Activated CD4-positive, alpha-beta T cell treated with anti-CD3 and anti-CD28 coated beads, Interleukin-2, amount 10 ng/mL, durations not matched to agents 24 days and 14 days (primary cell): ENCODE data around the gene SCML1. TPM values are rescaled to one million over a fixed set of nuclear protein-coding genes. Genes with fewer than 3 reads are reported as not detected.

ENCODE experiments used
- DNase-seq: peaks from one replicate; pipeline ENCODE4 v3.0.0; 2022
- H3K27ac Mint-ChIP-seq: one replicate; pipeline ENCODE4 v1.8.0; 2022; ENCODE audit warnings: mild to moderate bottlenecking, mixed read lengths
- H3K27me3 Mint-ChIP-seq: one replicate; pipeline ENCODE4 v1.8.0; 2022; ENCODE audit warnings: mixed read lengths
- H3K36me3 Mint-ChIP-seq: one replicate; pipeline ENCODE4 v1.8.0; 2022; ENCODE audit warnings: low read depth, mild to moderate bottlenecking, mixed read lengths
- H3K4me1 Mint-ChIP-seq: one replicate; pipeline ENCODE4 v1.8.0; 2021; ENCODE audit warnings: mixed read lengths
- H3K4me3 Mint-ChIP-seq: one replicate; pipeline ENCODE4 v1.8.0; 2022; ENCODE audit warnings: mild to moderate bottlenecking, moderate library complexity, mixed read lengths
- H3K9me3 Mint-ChIP-seq: one replicate; pipeline ENCODE4 v1.8.0; 2021; ENCODE audit warnings: mixed read lengths
- intact Hi-C: fragments of 100-400 bp; cut with micrococcal nuclease; formaldehyde crosslinking; loops from one replicate; pipeline ENCODE4 v1.15.1; 2023
- total RNA-seq: library from RNA; stranded (reverse); gene quantifications from 2 replicates; pipeline ENCODE4 v1.2.3, GENCODE V29; 2022

The SCML1 gene
- 1.4 and 1.7 TPM in 2 replicates for total RNA-seq

DNA sequence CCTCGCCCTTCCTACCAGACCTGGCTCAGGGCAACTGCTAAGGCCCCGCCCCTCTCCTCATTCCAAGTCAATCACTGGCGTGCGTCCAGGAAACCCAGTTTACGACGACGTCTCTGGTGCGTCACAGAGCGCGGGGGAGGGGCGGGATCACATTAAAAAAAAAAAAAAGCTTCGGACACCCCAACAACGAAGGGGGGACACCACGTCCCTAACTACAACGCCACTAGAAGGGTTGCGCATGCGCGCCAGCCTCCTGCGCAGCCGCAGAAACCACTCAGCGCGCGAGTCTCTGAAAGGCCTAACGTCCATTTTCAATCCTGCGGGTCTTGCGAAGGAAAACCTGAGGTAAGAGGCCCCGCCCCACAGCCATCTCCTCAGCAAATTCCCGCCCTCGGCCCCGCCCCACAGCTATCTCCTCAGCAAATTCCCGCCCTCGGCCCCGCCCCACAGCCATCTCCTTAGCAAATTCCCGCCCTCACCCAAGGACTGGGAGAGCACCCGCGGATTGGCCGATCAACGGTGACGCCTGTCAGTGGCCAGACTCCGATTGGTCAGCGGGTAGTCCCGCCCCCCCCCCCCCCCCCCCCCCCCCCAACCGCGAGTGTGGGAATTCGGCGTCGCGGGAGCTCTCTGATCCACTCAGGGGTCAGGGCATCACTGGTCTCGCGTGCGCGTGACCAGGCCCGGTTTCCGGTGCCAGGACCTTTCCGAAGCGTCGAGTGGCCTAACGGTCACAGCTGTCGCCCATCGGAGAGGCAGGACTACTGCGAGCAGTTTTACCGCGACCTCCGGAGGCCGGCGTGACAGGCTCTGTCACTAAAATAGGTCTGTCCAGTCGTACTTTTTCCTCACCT lies at the start of gene SCML1:
Gene SCML1 (plus strand): TSS at position 638 of the 854 bp plus-strand sequence. CDS start 6,694 bp downstream, outside the sequence.
- peak; percentile 94 for DNase-seq
- peak within 1 kb of the TSS; percentile 85 for H3K4me3 Mint-ChIP-seq
- H3K9me3 Mint-ChIP-seq = no peaks in the 10 kb centered on the region
- intact Hi-C loops = loop anchor here (5.0 kb wide), 1 partner anchor 1605 kb away; the partner anchor contains the start of gene PDHA1
- peak within 1 kb of the TSS; percentile 76 for H3K27ac Mint-ChIP-seq
- peaks cover 28% of the 10 kb centered on the region for H3K27me3 Mint-ChIP-seq
- no peaks in the 10 kb centered on the region for H3K36me3 Mint-ChIP-seq
- H3K4me1 Mint-ChIP-seq = peaks cover 16% of the 10 kb centered on the region

DNA sequence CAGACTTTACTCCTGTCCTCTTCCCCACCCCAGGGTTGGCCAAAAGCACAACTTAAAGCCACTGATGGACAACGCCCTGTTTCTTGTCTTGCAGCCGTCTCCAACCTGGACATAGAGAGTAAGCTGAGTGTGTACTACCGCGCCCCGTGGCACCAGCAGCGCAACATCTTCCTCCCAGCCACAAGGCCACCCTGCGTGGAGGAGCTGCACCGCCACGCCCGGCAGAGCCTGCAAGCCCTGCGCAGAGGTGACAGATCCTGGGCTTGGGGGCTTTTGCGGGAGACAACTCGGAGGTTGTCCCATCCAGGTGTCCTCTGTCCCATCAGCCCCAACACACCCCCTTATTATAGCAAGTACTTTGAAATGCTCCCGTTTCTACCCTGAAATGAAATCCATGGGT lies 49.6 kb upstream of the SCML1 start:
- DNase-seq = no peak
- Mint-ChIP-seq H3K27ac (no peak overlapping the region), H3K36me3 (no peaks in the 10 kb centered on the region), H3K4me3 (no peak overlapping the region), H3K4me1 (peaks cover 10% of the 10 kb centered on the region), H3K9me3 (no peaks in the 10 kb centered on the region), H3K27me3 (no peaks in the 10 kb centered on the region)
- intact Hi-C loops = no loop called here

DNA sequence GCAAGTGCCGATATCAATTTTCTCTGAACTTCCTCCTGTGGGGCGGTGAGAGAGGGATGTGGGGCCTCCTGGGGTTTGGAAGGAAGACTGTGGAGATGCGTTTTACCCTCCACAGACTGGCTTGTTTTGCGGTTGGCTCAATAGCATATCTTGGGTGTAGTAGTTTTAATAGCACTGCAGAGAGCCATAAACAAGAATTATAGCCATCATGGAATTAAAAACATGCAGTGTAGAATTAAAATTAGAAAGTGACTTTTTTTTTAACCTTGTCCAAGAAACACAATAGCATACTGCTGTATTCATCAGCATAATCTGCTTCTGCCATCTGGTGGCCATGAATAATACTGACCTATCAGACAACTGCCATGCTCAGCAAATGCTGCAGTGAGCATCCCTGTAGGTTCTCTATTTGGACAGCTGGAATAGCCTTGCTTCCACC lies 47.3 kb upstream of the SCML1 start:
- peak; percentile 81 for DNase-seq
- no peaks in the 10 kb centered on the region for H3K4me1 Mint-ChIP-seq
- no peaks in the 10 kb centered on the region for H3K27me3 Mint-ChIP-seq
- no peak overlapping the region for H3K27ac Mint-ChIP-seq
- H3K4me3 Mint-ChIP-seq = no peak overlapping the region
- intact Hi-C loops = loop anchor here (1.0 to 5.0 kb wide), 2 partner anchors 155 to 568 kb away; no protein-coding TSS in a partner anchor
- no peaks in the 10 kb centered on the region for H3K36me3 Mint-ChIP-seq
- H3K9me3 Mint-ChIP-seq = no peaks in the 10 kb centered on the region

DNA sequence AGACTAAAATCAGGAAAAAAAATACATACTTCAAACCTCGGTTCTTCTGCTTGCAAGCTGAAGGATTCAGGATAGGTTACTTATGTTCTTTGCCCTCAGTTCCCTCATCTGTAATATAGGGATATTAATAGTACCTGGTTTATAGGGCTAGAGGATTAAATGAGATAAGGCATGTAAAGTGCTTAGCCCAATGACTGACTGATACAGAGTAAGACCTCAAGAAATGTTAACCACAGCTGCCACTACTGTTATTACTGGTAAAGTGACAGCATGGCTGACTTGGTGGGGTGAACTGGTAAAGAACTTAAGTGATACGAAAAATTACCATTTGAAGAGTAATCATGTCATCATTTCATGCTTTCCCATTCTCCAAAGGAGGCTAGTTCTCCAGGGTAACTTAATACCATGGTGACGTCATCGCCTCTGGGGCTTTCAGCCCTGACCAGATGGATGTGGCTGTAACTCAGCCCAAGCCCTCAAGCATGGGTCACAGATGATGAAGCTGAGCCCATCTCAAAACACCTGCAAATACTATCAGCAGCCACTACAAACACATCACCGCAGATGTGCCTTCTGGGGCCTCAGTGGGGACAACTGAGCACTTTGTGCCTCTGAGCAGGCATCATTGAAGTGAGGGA lies 44.5 kb upstream of the SCML1 start:
- Mint-ChIP-seq H3K4me1 (no peaks in the 10 kb centered on the region), H3K27me3 (no peaks in the 10 kb centered on the region), H3K9me3 (no peaks in the 10 kb centered on the region), H3K4me3 (no peak overlapping the region), H3K27ac (no peak overlapping the region), H3K36me3 (no peaks in the 10 kb centered on the region)
- DNase-seq = no peak
- intact Hi-C loops = loop anchor here (5.0 kb wide), 1 partner anchor 571 kb away; no protein-coding TSS in a partner anchor

- Mint-ChIP-seq H3K4me3 (no peak overlapping the region), H3K36me3 (no peaks in the 10 kb centered on the region), H3K27me3 (no peaks in the 10 kb centered on the region), H3K4me1 (no peaks in the 10 kb centered on the region), H3K27ac (no peak overlapping the region), H3K9me3 (no peaks in the 10 kb centered on the region)
- intact Hi-C loops = no loop called here
- DNase-seq = no peak
Measured at GRCh38 chrX:17697191-17697590, 40.1 kb upstream of the SCML1 start.

DNA sequence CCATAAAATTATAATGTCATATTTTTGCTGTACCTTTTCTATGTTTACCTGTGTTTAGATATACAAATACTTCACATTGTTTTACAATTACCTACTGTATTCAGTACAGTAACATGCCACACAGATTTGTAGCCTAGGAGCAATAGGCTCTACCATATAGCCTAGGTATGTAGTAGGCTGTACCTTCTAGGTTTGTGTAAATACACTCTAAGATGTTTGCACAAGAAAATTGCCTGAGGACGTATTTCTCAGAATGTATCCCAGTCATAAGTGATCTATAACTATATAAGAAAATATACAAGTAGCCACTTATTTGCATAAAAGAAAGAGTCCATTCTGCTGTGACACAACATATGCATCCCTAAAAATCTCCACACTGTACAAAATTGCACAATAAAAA lies 36.3 kb upstream of the SCML1 start:
- Mint-ChIP-seq H3K36me3 (no peaks in the 10 kb centered on the region), H3K4me3 (no peak overlapping the region), H3K4me1 (no peaks in the 10 kb centered on the region), H3K9me3 (no peaks in the 10 kb centered on the region), H3K27ac (no peak overlapping the region), H3K27me3 (no peaks in the 10 kb centered on the region)
- no peak for DNase-seq
- intact Hi-C loops = no loop called here

DNA sequence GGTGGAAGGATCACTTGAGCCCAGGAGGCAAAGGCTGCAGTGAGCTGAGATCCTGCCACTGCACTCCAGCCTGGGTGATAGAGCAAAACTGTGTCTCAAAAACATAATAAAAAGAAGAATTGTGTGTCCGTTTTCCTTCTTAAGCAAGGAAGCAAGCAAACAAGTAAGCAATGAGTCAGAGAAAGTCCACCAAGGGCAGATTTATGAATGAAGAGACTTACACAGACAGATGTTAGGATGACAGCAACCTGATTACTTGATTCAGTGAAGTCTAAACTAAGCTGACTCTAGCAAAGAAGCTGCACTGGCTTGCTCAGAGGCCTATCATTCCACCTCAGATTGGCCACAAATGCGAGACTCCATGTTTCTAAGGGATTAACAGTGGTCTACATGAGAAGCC lies 34.1 kb upstream of the SCML1 start:
- Mint-ChIP-seq H3K4me3 (no peak overlapping the region), H3K4me1 (no peaks in the 10 kb centered on the region), H3K27ac (no peak overlapping the region), H3K27me3 (no peaks in the 10 kb centered on the region), H3K36me3 (no peaks in the 10 kb centered on the region), H3K9me3 (no peaks in the 10 kb centered on the region)
- no peak for DNase-seq
- intact Hi-C loops = no loop called here

DNA sequence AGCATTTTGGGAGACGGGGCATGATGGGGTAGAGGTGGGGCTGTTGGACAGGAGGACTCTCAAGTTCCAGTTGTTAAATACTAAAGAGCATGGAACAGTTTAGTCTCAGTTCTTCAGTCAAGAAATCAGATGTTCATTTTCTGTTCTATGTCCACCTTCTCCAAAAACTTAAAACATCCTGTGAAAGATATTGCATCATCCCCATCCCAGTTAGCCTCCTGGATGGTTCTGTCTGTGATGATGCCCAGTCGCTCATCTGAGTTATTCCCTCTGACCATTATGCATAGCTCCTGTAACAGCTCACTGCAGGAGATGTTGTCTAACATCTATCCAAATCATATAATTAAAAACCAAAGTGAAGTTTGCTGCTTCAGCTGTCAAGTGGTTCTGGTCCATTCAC lies 32.1 kb upstream of the SCML1 start:
- Mint-ChIP-seq H3K4me3 (no peak overlapping the region), H3K27ac (no peak overlapping the region), H3K27me3 (no peaks in the 10 kb centered on the region), H3K36me3 (no peaks in the 10 kb centered on the region), H3K4me1 (no peaks in the 10 kb centered on the region), H3K9me3 (no peaks in the 10 kb centered on the region)
- intact Hi-C loops = no loop called here
- no peak for DNase-seq

GRCh38 chrX:17706676-17707075 lies 30.6 kb upstream of the SCML1 start:
- no peak for DNase-seq
- H3K36me3 Mint-ChIP-seq = no peaks in the 10 kb centered on the region
- no peak overlapping the region for H3K4me3 Mint-ChIP-seq
- intact Hi-C loops = no loop called here
- H3K4me1 Mint-ChIP-seq = no peaks in the 10 kb centered on the region
- no peak overlapping the region for H3K27ac Mint-ChIP-seq
- H3K27me3 Mint-ChIP-seq = no peaks in the 10 kb centered on the region
- no peaks in the 10 kb centered on the region for H3K9me3 Mint-ChIP-seq

DNA sequence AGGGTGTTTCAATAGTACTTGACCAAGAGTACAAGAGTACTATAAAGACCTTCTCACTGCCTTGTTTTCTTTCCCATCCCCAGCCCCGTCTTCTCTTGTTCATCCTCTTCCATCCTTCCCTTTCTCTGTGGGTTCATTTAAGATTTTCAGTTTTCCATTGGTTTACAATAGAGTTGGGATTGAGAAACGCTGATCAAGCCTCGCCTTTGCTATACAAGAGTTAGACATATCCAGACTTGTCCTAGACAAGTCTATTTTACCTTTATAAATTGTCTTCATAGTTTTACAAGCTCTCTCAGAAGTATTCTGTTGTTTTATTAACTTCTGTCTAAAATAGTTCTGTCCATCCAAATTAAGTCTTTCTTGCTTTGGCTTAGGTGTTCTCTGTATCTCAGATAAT lies 29.6 kb upstream of the SCML1 start:
- H3K27ac Mint-ChIP-seq = no peak overlapping the region
- H3K27me3 Mint-ChIP-seq = no peaks in the 10 kb centered on the region
- H3K4me1 Mint-ChIP-seq = no peaks in the 10 kb centered on the region
- intact Hi-C loops = no loop called here
- H3K36me3 Mint-ChIP-seq = no peaks in the 10 kb centered on the region
- H3K9me3 Mint-ChIP-seq = no peaks in the 10 kb centered on the region
- DNase-seq = no peak
- no peak overlapping the region for H3K4me3 Mint-ChIP-seq

- DNase-seq = no peak
- no peaks in the 10 kb centered on the region for H3K9me3 Mint-ChIP-seq
- no peaks in the 10 kb centered on the region for H3K4me1 Mint-ChIP-seq
- no peaks in the 10 kb centered on the region for H3K27me3 Mint-ChIP-seq
- no peaks in the 10 kb centered on the region for H3K36me3 Mint-ChIP-seq
- intact Hi-C loops = no loop called here
- H3K27ac Mint-ChIP-seq = no peak overlapping the region
- no peak overlapping the region for H3K4me3 Mint-ChIP-seq
Measured at GRCh38 chrX:17710871-17711301, 26.4 kb upstream of the SCML1 start.

DNA sequence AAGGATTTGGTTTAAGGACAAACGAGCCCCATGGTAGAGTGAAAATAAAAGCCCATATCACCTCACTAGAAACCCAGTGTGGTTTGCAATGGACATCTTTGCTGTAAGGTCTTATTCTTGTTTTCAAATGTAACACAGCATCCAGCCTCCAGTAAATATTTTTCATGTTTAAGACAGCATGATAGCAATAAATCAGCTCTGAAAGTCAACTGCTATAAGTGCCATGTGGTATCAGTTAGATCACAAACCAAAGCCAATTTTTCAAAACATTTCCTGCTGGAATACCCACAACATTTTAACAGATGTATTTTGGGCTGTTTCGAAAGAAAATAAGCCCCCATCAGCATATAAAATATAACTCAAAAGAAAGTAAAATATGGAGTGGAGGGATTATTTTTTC lies 24.0 kb upstream of the SCML1 start:
- H3K27me3 Mint-ChIP-seq = no peaks in the 10 kb centered on the region
- intact Hi-C loops = no loop called here
- H3K4me3 Mint-ChIP-seq = no peak overlapping the region
- no peak overlapping the region for H3K27ac Mint-ChIP-seq
- no peak for DNase-seq
- H3K9me3 Mint-ChIP-seq = no peaks in the 10 kb centered on the region
- H3K4me1 Mint-ChIP-seq = no peaks in the 10 kb centered on the region
- no peaks in the 10 kb centered on the region for H3K36me3 Mint-ChIP-seq

GRCh38 chrX:17718649-17719165 lies 18.6 kb upstream of the SCML1 start:
- no peak for DNase-seq
- Mint-ChIP-seq H3K9me3 (no peaks in the 10 kb centered on the region), H3K4me1 (no peaks in the 10 kb centered on the region), H3K27ac (no peak overlapping the region), H3K27me3 (peaks cover 3% of the 10 kb centered on the region), H3K4me3 (no peak overlapping the region), H3K36me3 (peaks cover 3% of the 10 kb centered on the region)
- intact Hi-C loops = no loop called here

GRCh38 chrX:17719711-17720110 lies 17.6 kb upstream of the SCML1 start:
- DNase-seq = no peak
- no peaks in the 10 kb centered on the region for H3K4me1 Mint-ChIP-seq
- no peaks in the 10 kb centered on the region for H3K9me3 Mint-ChIP-seq
- intact Hi-C loops = no loop called here
- no peak overlapping the region for H3K4me3 Mint-ChIP-seq
- H3K27ac Mint-ChIP-seq = no peak overlapping the region
- peaks cover 3% of the 10 kb centered on the region for H3K36me3 Mint-ChIP-seq
- H3K27me3 Mint-ChIP-seq = peaks cover 3% of the 10 kb centered on the region
